Kidney epithelial cell (primary cell): ENCODE measurements around the gene VPS13D. TPM values are rescaled to one million over a fixed set of nuclear protein-coding genes. Genes with fewer than 3 reads are reported as not detected.

Source experiments
- DNase-seq: peaks from one replicate; pipeline ENCODE4 v3.0.0-alpha.2; 2010; ENCODE audit warnings: low read depth
- H3K27me3 ChIP-seq: 2 replicates; pipeline ENCODE4 v1.6.0; 2011; ENCODE audit warnings: low read length; ENCODE audit not compliant: control insufficient read depth, insufficient read depth
- H3K36me3 ChIP-seq: 2 replicates; pipeline ENCODE4 v1.5.1; 2011; ENCODE audit warnings: low read length; ENCODE audit not compliant: control insufficient read depth, insufficient read depth
- H3K4me3 ChIP-seq: 2 replicates; pipeline ENCODE4 v1.5.1; 2011; ENCODE audit warnings: low read depth, mild to moderate bottlenecking, control low read depth, low read length
- CTCF ChIP-seq: IDR thresholded peaks from 2 replicates; pipeline ENCODE4 v1.5.1; 2011; ENCODE audit warnings: mild to moderate bottlenecking, moderate library complexity, low read length, control low read depth, inconsistent platforms; ENCODE audit not compliant: insufficient read depth, poor library complexity, severe bottlenecking
- total RNA-seq: library from RNA; depleted of rRNA; stranded (reverse); fragments of >200 nt; gene quantifications from 2 replicates; pipeline ENCODE4 v1.2.3, GENCODE V29; 2015

The VPS13D gene
- total RNA-seq, 1 donor from 2014 or later = 22.2 TPM

GRCh38 chr1:12269351-12269750 is 39.5 kb downstream of the VPS13D start:
- H3K4me3 ChIP-seq = no peak overlapping the region
- no peak for TF ChIP-seq CTCF
- no peak for DNase-seq
- no peaks in the 10 kb centered on the region for H3K27me3 ChIP-seq
- H3K36me3 ChIP-seq = peaks cover 1% of the 10 kb centered on the region

- no peak for DNase-seq
- TF ChIP-seq CTCF = no peak
- Histone ChIP-seq H3K4me3 (no peak overlapping the region), H3K27me3 (no peaks in the 10 kb centered on the region), H3K36me3 (peaks cover 1% of the 10 kb centered on the region)
Observed at GRCh38 chr1:12271033-12271432, 41.2 kb downstream of the VPS13D start.

GRCh38 chr1:12272770-12273169 is 42.9 kb downstream of the VPS13D start:
- H3K36me3 ChIP-seq = peaks cover 4% of the 10 kb centered on the region
- no peak overlapping the region for H3K4me3 ChIP-seq

GRCh38 chr1:12275370-12275769 is 45.5 kb downstream of the VPS13D start:
- peak; percentile 83 for TF ChIP-seq CTCF
- Histone ChIP-seq H3K27me3 (no peaks in the 10 kb centered on the region), H3K4me3 (no peak overlapping the region), H3K36me3 (peaks cover 4% of the 10 kb centered on the region)
- DNase-seq = no peak

More at GRCh38 chr1:12272770-12273169, 42.9 kb downstream of the VPS13D start:
- no peak for TF ChIP-seq CTCF
- DNase-seq = no peak
- H3K27me3 ChIP-seq = no peaks in the 10 kb centered on the region

- H3K27me3 ChIP-seq = no peaks in the 10 kb centered on the region
- peaks cover 4% of the 10 kb centered on the region for H3K36me3 ChIP-seq
- no peak for DNase-seq
Observed at GRCh38 chr1:12276225-12276624, 46.4 kb downstream of the VPS13D start.

GRCh38 chr1:12279003-12279402 is 49.2 kb downstream of the VPS13D start:
- Histone ChIP-seq H3K4me3 (no peak overlapping the region), H3K36me3 (peaks cover 3% of the 10 kb centered on the region), H3K27me3 (no peaks in the 10 kb centered on the region)
- no peak for TF ChIP-seq CTCF
- DNase-seq = no peak

More at GRCh38 chr1:12276225-12276624, 46.4 kb downstream of the VPS13D start:
- no peak overlapping the region for H3K4me3 ChIP-seq
- TF ChIP-seq CTCF = peak; percentile 35
